Measurements from ENCODE around the gene GRM7. TPM values are rescaled to one million over a fixed set of nuclear protein-coding genes. Genes with fewer than 3 reads are reported as not detected.

The GRM7 gene
- total and polyA plus RNA-seq, 10 donors: 0.02 to 0.20 (median 0.14) TPM; not detected in 7

DNA sequence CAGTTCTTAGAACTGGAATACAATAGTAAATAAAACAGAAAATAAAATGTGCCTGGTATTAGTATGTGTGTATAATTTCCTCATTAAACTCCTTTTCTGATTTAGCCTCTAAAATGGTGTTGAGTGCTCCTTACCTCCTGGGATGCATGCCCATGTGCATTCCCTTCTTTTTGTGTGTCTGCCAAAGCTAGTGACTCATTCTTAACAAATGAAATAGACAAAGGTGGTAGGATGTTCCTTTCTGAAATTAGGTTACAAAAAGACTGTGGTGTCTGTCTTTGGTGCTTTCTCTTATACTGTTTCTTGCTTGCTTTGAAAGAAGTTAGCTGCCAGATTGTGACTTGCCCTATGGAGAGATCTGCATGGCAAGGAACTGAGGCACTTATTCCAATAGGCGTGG, 623.7 kb downstream of the GRM7 start:
- intact Hi-C loops (cut with DNase I; ENCODE audit: low total_unique reads): no loop called here
- WGBS, 5 donors: 69 to 81% (median 77%) methylated on average over 1 of the region's 1 CpG
- no peaks in the 10 kb centered on the region for H3K27me3 ChIP-seq (replicated peaks in 1 of 7)

DNA sequence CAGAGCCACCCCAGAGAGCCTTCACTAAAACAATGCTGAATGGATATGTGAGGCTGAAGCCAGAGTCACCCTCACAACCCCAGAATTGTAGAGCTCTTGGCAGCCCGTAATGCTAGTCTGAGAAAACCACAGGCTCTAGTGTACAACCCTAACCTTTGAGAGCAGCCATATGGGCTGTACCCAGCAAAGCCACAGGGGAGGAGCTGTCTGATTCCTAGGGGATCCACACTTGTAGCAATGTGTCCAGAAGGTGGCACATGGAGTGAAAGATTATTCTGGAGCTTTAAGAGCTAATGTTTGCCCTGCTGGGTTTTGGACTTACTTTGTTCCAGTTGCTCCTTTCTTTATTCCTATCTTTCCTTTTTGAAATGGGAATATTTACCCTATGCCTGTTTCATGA, 626.8 kb downstream of the GRM7 start:
- intact Hi-C loops (cut with DNase I; ENCODE audit: low total_unique reads): no loop called here
- Histone ChIP-seq H3K27me3 (replicated peaks in 1 of 7) (no peaks in the 10 kb centered on the region), H3K36me3 (no peaks in the 10 kb centered on the region), H3K4me1 (no peaks in the 10 kb centered on the region), H3K4me3 (no peak overlapping the region), H3K27ac (no peak overlapping the region), H3K9me3 (peaks cover 0 to 3% (median 0%) of the 10 kb centered on the region in 8 donors)
- TF ChIP-seq, protein P1, sequence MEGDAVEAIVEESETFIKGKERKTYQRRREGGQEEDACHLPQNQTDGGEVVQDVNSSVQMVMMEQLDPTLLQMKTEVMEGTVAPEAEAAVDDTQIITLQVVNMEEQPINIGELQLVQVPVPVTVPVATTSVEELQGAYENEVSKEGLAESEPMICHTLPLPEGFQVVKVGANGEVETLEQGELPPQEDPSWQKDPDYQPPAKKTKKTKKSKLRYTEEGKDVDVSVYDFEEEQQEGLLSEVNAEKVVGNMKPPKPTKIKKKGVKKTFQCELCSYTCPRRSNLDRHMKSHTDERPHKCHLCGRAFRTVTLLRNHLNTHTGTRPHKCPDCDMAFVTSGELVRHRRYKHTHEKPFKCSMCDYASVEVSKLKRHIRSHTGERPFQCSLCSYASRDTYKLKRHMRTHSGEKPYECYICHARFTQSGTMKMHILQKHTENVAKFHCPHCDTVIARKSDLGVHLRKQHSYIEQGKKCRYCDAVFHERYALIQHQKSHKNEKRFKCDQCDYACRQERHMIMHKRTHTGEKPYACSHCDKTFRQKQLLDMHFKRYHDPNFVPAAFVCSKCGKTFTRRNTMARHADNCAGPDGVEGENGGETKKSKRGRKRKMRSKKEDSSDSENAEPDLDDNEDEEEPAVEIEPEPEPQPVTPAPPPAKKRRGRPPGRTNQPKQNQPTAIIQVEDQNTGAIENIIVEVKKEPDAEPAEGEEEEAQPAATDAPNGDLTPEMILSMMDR (IDR thresholded peaks at IDR 0.05 in 8 of 11, conservative IDR thresholded peaks at IDR 0.05 in 3 of 11): no peak
- no peak for TF ChIP-seq POLR2A (IDR thresholded peaks at IDR 0.05)
- TF ChIP-seq POLR2AphosphoS5 (IDR thresholded peaks at IDR 0.05): no peak
- 0 to 33% (median 0%) methylated on average over 1 of the region's 1 CpG for WGBS, 5 donors
- no peak for DNase-seq

More for the DNA sequence above, 623.7 kb downstream of the GRM7 start:
- Histone ChIP-seq H3K4me3 (no peak overlapping the region), H3K36me3 (no peaks in the 10 kb centered on the region), H3K9me3 (no peaks in the 10 kb centered on the region), H3K27ac (no peak overlapping the region), H3K4me1 (no peaks in the 10 kb centered on the region)
- DNase-seq: no peak
- TF ChIP-seq, protein P1 (IDR thresholded peaks at IDR 0.05 in 8 of 11, conservative IDR thresholded peaks at IDR 0.05 in 3 of 11): no peak
- TF ChIP-seq POLR2AphosphoS5 (IDR thresholded peaks at IDR 0.05) (no peak), POLR2A (IDR thresholded peaks at IDR 0.05) (no peak)

GRCh38 chr3:7489417-7489816, 628.5 kb downstream of the GRM7 start:
- intact Hi-C loops (cut with DNase I; ENCODE audit: low total_unique reads): no loop called here
- 74 to 87% (median 79%) methylated on average over 2 of the region's 2 CpGs for WGBS, 5 donors
- no peak for DNase-seq
- Histone ChIP-seq H3K27ac (no peak overlapping the region), H3K36me3 (no peaks in the 10 kb centered on the region), H3K9me3 (peaks cover 0 to 19% (median 9%) of the 10 kb centered on the region in 8 donors), H3K27me3 (replicated peaks in 1 of 7) (no peaks in the 10 kb centered on the region), H3K4me1 (no peaks in the 10 kb centered on the region), H3K4me3 (no peak overlapping the region)
- TF ChIP-seq, protein P1 (IDR thresholded peaks at IDR 0.05 in 8 of 11, conservative IDR thresholded peaks at IDR 0.05 in 3 of 11): no peak
- TF ChIP-seq POLR2A (IDR thresholded peaks at IDR 0.05) (no peak), POLR2AphosphoS5 (IDR thresholded peaks at IDR 0.05) (no peak)

DNA sequence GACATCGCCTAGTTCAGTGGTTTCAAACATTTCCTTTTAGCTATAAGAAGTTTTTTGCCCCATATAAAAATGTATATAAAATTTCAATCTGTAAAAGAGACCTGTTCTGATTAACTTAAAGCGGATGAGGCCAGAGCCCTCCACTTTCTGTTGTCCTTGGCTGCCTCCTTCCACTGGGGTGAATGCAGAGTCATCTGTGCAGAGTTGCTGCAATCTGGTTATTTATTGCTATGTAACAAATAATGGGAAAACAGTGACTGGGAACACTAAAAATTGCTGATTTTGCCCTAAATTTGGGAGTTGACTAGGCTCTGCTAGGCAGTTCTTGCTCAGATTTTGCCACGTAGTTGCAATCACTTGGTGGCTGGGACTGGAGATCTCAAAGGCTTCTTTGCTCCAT, 637.8 kb downstream of the GRM7 start:
- 68 to 95% (median 85%) methylated on average over 3 of the region's 3 CpGs for WGBS, 5 donors
- no peaks in the 10 kb centered on the region for H3K36me3 ChIP-seq
- H3K27ac ChIP-seq: no peak overlapping the region
- no peak overlapping the region for H3K4me3 ChIP-seq
- no peaks in the 10 kb centered on the region for H3K4me1 ChIP-seq
- intact Hi-C loops (cut with DNase I; ENCODE audit: low total_unique reads): no loop called here
- H3K27me3 ChIP-seq (replicated peaks in 1 of 7): no peaks in the 10 kb centered on the region
- H3K9me3 ChIP-seq: peaks cover 0 to 20% (median 12%) of the 10 kb centered on the region in 8 donors
- TF ChIP-seq, protein P1 (IDR thresholded peaks at IDR 0.05 in 8 of 11, conservative IDR thresholded peaks at IDR 0.05 in 3 of 11): no peak
- TF ChIP-seq POLR2AphosphoS5 (IDR thresholded peaks at IDR 0.05): no peak
- no peak for TF ChIP-seq POLR2A (IDR thresholded peaks at IDR 0.05)
- no peak for DNase-seq
